Activated CD8-positive, alpha-beta memory T cell treated with anti-CD3 and anti-CD28 coated beads, Interleukin-2, amount 10 ng/mL, durations not matched to agents 7 days and 5 days (primary cell): ENCODE measurements around the gene UTP14C. TPM values are rescaled to one million over a fixed set of nuclear protein-coding genes. Genes with fewer than 3 reads are reported as not detected.
"Not testable (repeated sequence)": the region's sequence is repeated elsewhere in the genome, so short reads cannot be mapped to it uniquely, and the experiment has no call there.

Experiments
- ATAC-seq: fragments of 150-1000 bp; cut with Tn5 transposase; one replicate; pipeline ENCODE4 v1.10.0; 2021; ENCODE audit warnings: moderate library complexity
- CTCF ChIA-PET: fragments of 350-600 bp; sonication (Branson Sonifier 250); formaldehyde crosslinking; loops from one replicate; lab custom pipeline; 2021; ENCODE audit warnings: antibody characterized with exemption; lab: Charles Lee
- DNase-seq: peaks from one replicate; pipeline ENCODE4 v3.0.0-alpha.2; 2020
- H3K27ac Mint-ChIP-seq: one replicate; pipeline ENCODE4 v1.8.0; 2021; ENCODE audit warnings: mild to moderate bottlenecking, mixed read lengths
- H3K27me3 Mint-ChIP-seq: one replicate; pipeline ENCODE4 v1.8.0; 2021; ENCODE audit warnings: mixed read lengths
- H3K36me3 Mint-ChIP-seq: one replicate; pipeline ENCODE4 v1.8.0; 2021; ENCODE audit warnings: mild to moderate bottlenecking, mixed read lengths
- H3K4me1 Mint-ChIP-seq: one replicate; pipeline ENCODE4 v1.8.0; 2021; ENCODE audit warnings: mixed read lengths
- H3K4me3 Mint-ChIP-seq: one replicate; pipeline ENCODE4 v1.8.0; 2021; ENCODE audit warnings: mild to moderate bottlenecking, moderate library complexity, mixed read lengths
- H3K9me3 Mint-ChIP-seq: one replicate; pipeline ENCODE4 v1.8.0; 2022; ENCODE audit warnings: low read depth, mixed read lengths
- total RNA-seq, 2 experiments: library from RNA; stranded (reverse); gene quantifications; one replicate each; pipeline ENCODE4 v1.2.3, GENCODE V29; 2021

The UTP14C gene
- 10 to 100 TPM in 1 of 2 experiments, 1 to 10 TPM in 1; 8.7 to 11.5 TPM for total RNA-seq

DNA sequence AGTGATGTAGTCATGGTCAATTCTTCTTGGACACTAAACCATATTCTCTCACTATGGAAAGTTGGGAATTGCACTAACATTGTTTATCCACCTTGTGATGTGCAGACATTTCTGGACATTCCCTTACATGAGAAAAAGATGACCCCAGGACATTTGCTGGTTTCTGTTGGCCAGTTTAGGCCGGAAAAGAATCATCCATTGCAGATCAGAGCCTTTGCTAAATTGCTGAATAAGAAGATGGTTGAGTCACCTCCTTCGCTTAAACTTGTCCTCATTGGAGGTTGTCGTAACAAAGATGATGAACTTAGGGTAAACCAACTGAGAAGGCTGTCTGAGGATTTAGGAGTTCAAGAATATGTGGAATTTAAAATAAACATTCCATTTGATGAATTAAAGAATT is at the start of gene UTP14C:
UTP14C (plus strand) TSS at position 211 of the 400 bp plus-strand sequence. CDS start 4,114 bp downstream, outside the sequence.
- Mint-ChIP-seq H3K27ac (no peak within 1 kb of the TSS), H3K36me3 (peaks cover 73% of the 10 kb centered on the region), H3K27me3 (no peaks in the 10 kb centered on the region), H3K9me3 (peaks cover 3% of the 10 kb centered on the region), H3K4me1 (peaks cover 2% of the 10 kb centered on the region), H3K4me3 (no peak within 1 kb of the TSS)
- ATAC-seq (no peak), DNase-seq (no peak)
- CTCF ChIA-PET, result no interaction called here

DNA sequence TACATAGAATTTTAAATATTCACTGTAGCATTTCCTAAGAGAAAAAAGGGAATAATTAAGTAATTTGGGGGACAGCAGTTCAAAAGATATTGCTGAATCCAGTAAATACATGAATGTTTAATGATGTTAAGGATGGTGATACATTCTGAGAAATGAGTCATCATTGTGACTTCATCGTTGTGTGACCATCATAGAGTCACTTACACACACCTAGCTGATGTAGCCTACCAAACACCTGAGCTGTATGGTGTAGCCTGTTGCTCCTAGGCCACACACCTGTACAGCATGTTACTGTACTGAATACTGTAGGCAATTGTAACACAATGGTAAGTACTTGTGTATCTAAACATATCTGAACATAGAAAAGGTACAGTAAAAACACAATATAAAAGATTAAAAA is 48.1 kb upstream of the UTP14C start:
- ATAC-seq, result peak; percentile 42

DNA sequence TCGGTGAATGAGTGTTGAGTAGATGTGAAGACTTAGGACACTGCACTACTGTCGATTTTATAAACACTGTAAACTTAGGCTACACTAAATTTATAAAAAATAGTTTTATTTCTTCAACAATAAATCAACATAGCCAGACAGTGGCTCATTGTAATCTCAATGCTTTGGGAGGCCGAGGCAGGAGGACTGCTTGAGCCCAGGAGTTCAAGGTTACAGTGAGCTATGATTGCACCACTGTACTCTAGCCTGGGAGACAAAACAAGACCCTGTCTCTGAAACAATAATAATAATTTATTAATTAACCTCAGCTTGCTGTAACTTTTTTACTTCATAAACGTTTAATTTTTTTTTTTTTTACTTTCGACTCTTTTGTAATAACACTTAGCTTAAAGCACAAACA is 47.6 kb upstream of the UTP14C start:
- no peak for ATAC-seq
- no peak for DNase-seq
- no peak overlapping the region for H3K27ac Mint-ChIP-seq
- no peaks in the 10 kb centered on the region for H3K36me3 Mint-ChIP-seq
- H3K4me3 Mint-ChIP-seq, result no peak overlapping the region
- H3K4me1 Mint-ChIP-seq, result no peaks in the 10 kb centered on the region
- no peaks in the 10 kb centered on the region for H3K9me3 Mint-ChIP-seq
- no peaks in the 10 kb centered on the region for H3K27me3 Mint-ChIP-seq
- CTCF ChIA-PET, result interaction anchor here (0.6 to 0.8 kb wide), 2 partner anchors 32 to 107 kb away, joined by 3 read pairs; no protein-coding TSS in a partner anchor

More for the DNA sequence above, 48.1 kb upstream of the UTP14C start:
- no peaks in the 10 kb centered on the region for H3K9me3 Mint-ChIP-seq
- CTCF ChIA-PET, result interaction anchor here (0.6 to 0.8 kb wide), 3 partner anchors 32 to 114 kb away, joined by 3 read pairs; no protein-coding TSS in a partner anchor
- no peaks in the 10 kb centered on the region for H3K36me3 Mint-ChIP-seq
- H3K4me1 Mint-ChIP-seq, result no peaks in the 10 kb centered on the region
- no peak overlapping the region for H3K4me3 Mint-ChIP-seq
- H3K27ac Mint-ChIP-seq, result no peak overlapping the region
- DNase-seq, result no peak
- no peaks in the 10 kb centered on the region for H3K27me3 Mint-ChIP-seq

- no peaks in the 10 kb centered on the region for H3K9me3 Mint-ChIP-seq
- DNase-seq (no peak), ATAC-seq (no peak)
- CTCF ChIA-PET, result no interaction called here
- no peaks in the 10 kb centered on the region for H3K4me1 Mint-ChIP-seq
- H3K4me3 Mint-ChIP-seq, result no peak overlapping the region
- H3K27me3 Mint-ChIP-seq, result no peaks in the 10 kb centered on the region
- no peak overlapping the region for H3K27ac Mint-ChIP-seq
- H3K36me3 Mint-ChIP-seq, result no peaks in the 10 kb centered on the region
Measured at GRCh38 chr13:51977625-51978024, 46.9 kb upstream of the UTP14C start.

DNA sequence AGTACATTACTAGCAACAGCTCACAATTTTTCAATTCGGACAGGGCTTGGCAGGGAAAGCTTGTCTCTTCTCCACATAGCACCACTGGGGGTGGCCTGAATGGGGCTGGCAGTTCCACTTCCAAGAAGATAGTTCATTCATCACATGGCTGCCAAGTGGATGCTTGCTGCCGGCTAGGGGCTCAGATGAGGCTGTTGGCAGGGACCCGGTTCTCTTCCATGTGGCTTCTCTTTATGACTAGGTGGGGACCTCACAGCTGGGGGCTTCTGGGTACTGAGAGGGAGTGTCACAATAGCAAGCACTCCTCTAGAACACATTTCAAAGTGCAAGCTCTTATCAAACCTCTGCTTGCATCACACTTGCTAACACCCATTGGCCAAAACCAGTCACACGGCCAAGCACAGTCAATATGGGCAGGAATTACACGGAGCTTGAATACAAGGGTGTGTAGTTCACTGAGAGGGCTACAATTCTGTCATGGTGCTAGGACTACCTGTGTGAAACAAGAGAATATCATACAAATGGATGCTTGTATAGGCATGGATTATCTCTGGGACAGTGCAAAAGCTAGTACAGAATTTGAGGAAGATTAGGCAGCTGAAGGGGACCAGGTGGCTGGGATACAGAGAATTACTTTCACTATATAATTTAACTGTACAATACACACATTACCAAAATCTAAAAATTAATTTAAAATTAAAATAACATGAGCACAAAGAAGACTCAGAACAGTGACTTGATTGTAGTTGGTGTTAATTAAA is 45.5 kb upstream of the UTP14C start:
- CTCF ChIA-PET, result no interaction called here
- Mint-ChIP-seq H3K9me3 (no peaks in the 10 kb centered on the region), H3K36me3 (no peaks in the 10 kb centered on the region), H3K27ac (no peak overlapping the region), H3K4me1 (no peaks in the 10 kb centered on the region), H3K4me3 (no peak overlapping the region), H3K27me3 (peaks cover 4% of the 10 kb centered on the region)
- ATAC-seq, result no peak
- DNase-seq, result no peak

DNA sequence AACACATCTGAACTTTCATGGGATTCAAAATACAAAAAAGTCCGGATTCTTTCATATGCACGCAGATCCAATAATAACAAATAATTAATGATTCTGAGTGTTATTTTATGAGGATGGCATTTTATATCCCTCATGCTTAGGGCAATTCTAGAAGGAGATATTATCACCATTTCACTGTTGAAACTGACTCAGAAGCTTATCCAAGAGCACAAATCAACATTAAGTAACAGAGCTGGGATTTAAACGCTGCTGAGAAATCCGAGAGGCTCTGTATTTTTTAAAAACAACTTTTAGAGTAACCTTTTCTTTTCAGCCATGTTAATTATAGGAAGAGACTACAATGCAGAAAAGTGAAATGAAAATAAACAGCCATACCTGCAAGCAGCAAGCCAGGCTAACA is 43.6 kb upstream of the UTP14C start:
- H3K9me3 Mint-ChIP-seq, result no peaks in the 10 kb centered on the region
- no peak overlapping the region for H3K27ac Mint-ChIP-seq
- no peaks in the 10 kb centered on the region for H3K4me1 Mint-ChIP-seq
- H3K36me3 Mint-ChIP-seq, result no peaks in the 10 kb centered on the region
- no peak overlapping the region for H3K4me3 Mint-ChIP-seq
- peaks cover 21% of the 10 kb centered on the region for H3K27me3 Mint-ChIP-seq
- ATAC-seq (no peak), DNase-seq (no peak)
- CTCF ChIA-PET, result no interaction called here

DNA sequence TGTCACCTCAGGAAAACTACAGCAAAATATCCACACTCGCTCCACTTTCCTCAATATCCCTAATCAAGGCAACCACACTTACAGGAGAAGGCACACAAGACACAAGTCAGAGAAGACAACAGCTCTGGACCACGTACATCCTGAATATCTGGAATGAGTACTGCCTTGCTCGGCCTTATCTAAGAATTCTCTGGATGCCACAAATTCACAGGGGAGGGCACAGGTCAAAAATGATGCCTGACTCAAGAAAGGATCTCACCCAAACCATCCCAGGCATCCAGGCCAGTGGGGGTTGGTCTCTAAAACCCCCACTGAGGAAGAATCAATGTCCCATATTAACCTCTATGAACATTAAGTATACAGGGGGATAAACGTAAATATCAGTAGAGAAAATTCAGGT is 43.1 kb upstream of the UTP14C start:
- H3K36me3 Mint-ChIP-seq, result no peaks in the 10 kb centered on the region
- CTCF ChIA-PET, result no interaction called here
- H3K4me1 Mint-ChIP-seq, result no peaks in the 10 kb centered on the region
- DNase-seq (no peak), ATAC-seq (no peak)
- H3K9me3 Mint-ChIP-seq, result no peaks in the 10 kb centered on the region
- no peak overlapping the region for H3K27ac Mint-ChIP-seq
- peaks cover 24% of the 10 kb centered on the region for H3K27me3 Mint-ChIP-seq
- H3K4me3 Mint-ChIP-seq, result no peak overlapping the region

- peaks cover 42% of the 10 kb centered on the region for H3K27me3 Mint-ChIP-seq
- H3K4me3 Mint-ChIP-seq, ATAC-seq, DNase-seq, CTCF ChIA-PET, H3K4me1 Mint-ChIP-seq, H3K27ac Mint-ChIP-seq, H3K36me3 Mint-ChIP-seq, H3K9me3 Mint-ChIP-seq: not testable (repeated sequence)
Measured at GRCh38 chr13:51983292-51983691, 41.2 kb upstream of the UTP14C start.

DNA sequence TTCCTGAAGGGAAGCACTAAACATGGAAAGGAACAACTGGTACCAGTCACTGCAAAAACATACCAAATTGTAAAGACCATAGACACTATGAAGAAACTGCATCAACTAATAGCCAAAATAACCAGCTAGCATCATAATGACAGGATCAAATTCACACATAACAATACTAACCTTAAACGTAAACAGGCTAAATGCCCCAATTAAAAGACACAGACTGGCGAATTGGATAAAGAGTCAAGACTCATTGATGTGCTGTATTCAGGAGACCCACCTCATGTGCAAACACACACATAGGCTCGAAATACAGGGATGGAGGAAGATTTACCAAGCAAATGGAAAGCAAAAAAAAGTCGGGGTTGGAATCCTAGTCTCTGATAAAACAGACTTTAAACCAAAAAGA is 39.6 kb upstream of the UTP14C start:
- ATAC-seq, CTCF ChIA-PET: not testable (repeated sequence)

GRCh38 chr13:51988988-51989618 is 35.4 kb upstream of the UTP14C start:
- Mint-ChIP-seq H3K36me3 (no peaks in the 10 kb centered on the region), H3K4me3 (no peak overlapping the region), H3K9me3 (no peaks in the 10 kb centered on the region), H3K4me1 (no peaks in the 10 kb centered on the region), H3K27me3 (peaks cover 45% of the 10 kb centered on the region), H3K27ac (no peak overlapping the region)
- no peak for ATAC-seq
- CTCF ChIA-PET, result no interaction called here
- no peak for DNase-seq

More for the DNA sequence above, 39.6 kb upstream of the UTP14C start:
- not testable (repeated sequence) for DNase-seq, H3K27ac Mint-ChIP-seq, H3K4me3 Mint-ChIP-seq, H3K4me1 Mint-ChIP-seq, H3K9me3 Mint-ChIP-seq, H3K36me3 Mint-ChIP-seq
- peaks cover 45% of the 10 kb centered on the region for H3K27me3 Mint-ChIP-seq

DNA sequence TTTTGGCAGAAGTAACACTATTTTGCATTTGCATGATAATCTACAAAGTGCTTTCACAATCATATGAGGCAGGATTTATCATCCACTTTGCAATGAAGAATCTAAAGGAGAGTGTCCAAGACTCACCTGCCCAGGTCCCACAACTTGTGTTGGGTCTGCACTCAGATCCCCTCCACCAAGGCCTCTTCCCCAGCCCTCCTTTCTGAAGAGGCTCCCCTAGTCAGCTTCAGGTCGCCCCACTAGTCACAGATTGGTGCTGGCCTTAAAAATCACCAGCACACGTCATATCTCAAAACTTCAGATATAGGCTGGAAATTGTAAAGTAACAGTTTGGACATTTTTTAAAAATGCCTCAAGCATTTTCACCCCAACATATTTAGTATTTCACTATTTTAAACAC is 30.8 kb upstream of the UTP14C start:
- peaks cover 17% of the 10 kb centered on the region for H3K27me3 Mint-ChIP-seq
- H3K4me3 Mint-ChIP-seq, result no peak overlapping the region
- CTCF ChIA-PET, result no interaction called here
- DNase-seq (no peak), ATAC-seq (no peak)
- H3K27ac Mint-ChIP-seq, result no peak overlapping the region
- peaks cover 8% of the 10 kb centered on the region for H3K4me1 Mint-ChIP-seq
- no peaks in the 10 kb centered on the region for H3K9me3 Mint-ChIP-seq
- no peaks in the 10 kb centered on the region for H3K36me3 Mint-ChIP-seq

- no peak overlapping the region for H3K27ac Mint-ChIP-seq
- H3K9me3 Mint-ChIP-seq, result no peaks in the 10 kb centered on the region
- H3K4me1 Mint-ChIP-seq, result peaks cover 8% of the 10 kb centered on the region
- DNase-seq (no peak), ATAC-seq (no peak)
- H3K36me3 Mint-ChIP-seq, result no peaks in the 10 kb centered on the region
- no peak overlapping the region for H3K4me3 Mint-ChIP-seq
- CTCF ChIA-PET, result interaction anchor here (0.6 kb wide), 1 partner anchor 37 kb away, joined by 3 read pairs; no protein-coding TSS in a partner anchor
- H3K27me3 Mint-ChIP-seq, result peaks cover 25% of the 10 kb centered on the region
Measured at GRCh38 chr13:51995677-51996551, 28.6 kb upstream of the UTP14C start.

GRCh38 chr13:51996641-51997040 is 27.9 kb upstream of the UTP14C start:
- CTCF ChIA-PET, result interaction anchor here (0.6 to 2.9 kb wide), 2 partner anchors 38 to 131 kb away, joined by 3 to 13 read pairs; partner anchors contain the start of gene NEK5
- H3K9me3 Mint-ChIP-seq, result no peaks in the 10 kb centered on the region
- no peak overlapping the region for H3K4me3 Mint-ChIP-seq
- H3K36me3 Mint-ChIP-seq, result no peaks in the 10 kb centered on the region
- ATAC-seq, result no peak
- peaks cover 29% of the 10 kb centered on the region for H3K27me3 Mint-ChIP-seq
- no peak overlapping the region for H3K27ac Mint-ChIP-seq
- peaks cover 8% of the 10 kb centered on the region for H3K4me1 Mint-ChIP-seq
- DNase-seq, result no peak
